ENCODE measurements around the gene BST2. TPM values are rescaled to one million over a fixed set of nuclear protein-coding genes. Genes with fewer than 3 reads are reported as not detected.

BST2 gene
- total RNA-seq, 2 experiments from 2014 or later: 16.1 to 16.8 TPM

DNA sequence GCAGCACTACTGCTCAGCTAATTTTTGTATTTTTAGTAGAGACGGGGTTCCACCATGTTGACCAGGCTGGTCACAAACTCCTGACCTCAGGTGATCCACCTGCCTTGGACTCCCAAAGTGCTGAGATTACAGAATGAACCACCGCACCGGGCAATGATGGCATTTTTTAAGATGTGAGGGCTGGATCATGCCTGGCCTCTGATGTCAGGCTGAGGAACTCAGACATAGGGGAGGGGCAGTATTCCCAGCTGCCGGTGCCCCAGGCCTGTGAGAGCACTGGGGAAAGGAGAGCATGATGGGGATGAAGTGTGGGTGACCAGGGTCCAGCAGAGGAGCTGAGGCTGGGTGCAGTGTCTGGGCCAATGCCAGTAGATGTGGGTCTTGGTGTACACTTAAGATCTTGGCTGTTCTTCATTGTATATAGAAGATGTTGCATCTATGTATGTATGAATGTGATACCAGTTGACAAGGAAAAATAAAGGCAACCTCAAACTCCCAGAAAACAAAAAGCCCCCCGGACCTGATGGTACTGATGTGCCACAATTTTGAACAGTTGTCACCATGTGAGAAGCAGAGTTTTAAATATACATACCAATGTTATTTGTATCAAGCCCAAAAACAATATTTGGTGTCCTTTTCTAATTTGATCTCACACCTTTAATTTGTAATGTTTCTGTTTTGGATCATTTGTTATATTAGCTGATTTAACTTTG is 24.8 kb downstream of the BST2 start:
- no peak for ATAC-seq (ENCODE audit: poor library complexity)
- POLR2A ChIA-PET: no interaction called here
- intact Hi-C loops (cut with DNase I, micrococcal nuclease): loop anchor here (10.0 kb wide), 2 partner anchors 116 to 316 kb away; partner anchors contain the start of genes BABAM1 (in 1 of the 2) and USHBP1 (in 1 of the 2)
- H3K27me3 Mint-ChIP-seq: peaks cover 3% of the 10 kb centered on the region
- Histone ChIP-seq H3K9me3 (ENCODE audit: control insufficient read depth in 1 of 2, insufficient read depth in 1 of 2, low read length in 2 of 2) (peaks cover 0 to 8% of the 10 kb centered on the region in 2 experiments), H3K27me3 (ENCODE audit: control insufficient read depth in 1 of 2, insufficient read depth in 2 of 2, low read length in 2 of 2) (peaks cover 2 to 3% of the 10 kb centered on the region in 2 experiments), H3K36me3 (ENCODE audit: insufficient read depth, low read length) (no peaks in the 10 kb centered on the region), H3K27ac (ENCODE audit: low read depth in 1 of 2, low read length in 2 of 2) (no peak overlapping the region), H3K4me1 (ENCODE audit: insufficient read depth, low read length) (peaks cover 5% of the 10 kb centered on the region), H3K4me3 (ENCODE audit: low read length) (no peak overlapping the region)
- H3K36me3 Mint-ChIP-seq (ENCODE audit: low read depth): no peaks in the 10 kb centered on the region
- no peak for DNase-seq
- no peak overlapping the region for H3K4me3 Mint-ChIP-seq
- TF ChIP-seq, protein P1, sequence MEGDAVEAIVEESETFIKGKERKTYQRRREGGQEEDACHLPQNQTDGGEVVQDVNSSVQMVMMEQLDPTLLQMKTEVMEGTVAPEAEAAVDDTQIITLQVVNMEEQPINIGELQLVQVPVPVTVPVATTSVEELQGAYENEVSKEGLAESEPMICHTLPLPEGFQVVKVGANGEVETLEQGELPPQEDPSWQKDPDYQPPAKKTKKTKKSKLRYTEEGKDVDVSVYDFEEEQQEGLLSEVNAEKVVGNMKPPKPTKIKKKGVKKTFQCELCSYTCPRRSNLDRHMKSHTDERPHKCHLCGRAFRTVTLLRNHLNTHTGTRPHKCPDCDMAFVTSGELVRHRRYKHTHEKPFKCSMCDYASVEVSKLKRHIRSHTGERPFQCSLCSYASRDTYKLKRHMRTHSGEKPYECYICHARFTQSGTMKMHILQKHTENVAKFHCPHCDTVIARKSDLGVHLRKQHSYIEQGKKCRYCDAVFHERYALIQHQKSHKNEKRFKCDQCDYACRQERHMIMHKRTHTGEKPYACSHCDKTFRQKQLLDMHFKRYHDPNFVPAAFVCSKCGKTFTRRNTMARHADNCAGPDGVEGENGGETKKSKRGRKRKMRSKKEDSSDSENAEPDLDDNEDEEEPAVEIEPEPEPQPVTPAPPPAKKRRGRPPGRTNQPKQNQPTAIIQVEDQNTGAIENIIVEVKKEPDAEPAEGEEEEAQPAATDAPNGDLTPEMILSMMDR (IDR thresholded peaks at IDR 0.05): no peak
- no peak overlapping the region for H3K27ac Mint-ChIP-seq
- H3K4me1 Mint-ChIP-seq (ENCODE audit: low read depth): peaks cover 6% of the 10 kb centered on the region
- CTCF ChIA-PET: interaction anchor here (0.5 kb wide), 1 partner anchor 65 kb away, joined by 3 read pairs; no protein-coding TSS in a partner anchor
- peaks cover 2% of the 10 kb centered on the region for H3K9me3 Mint-ChIP-seq

DNA sequence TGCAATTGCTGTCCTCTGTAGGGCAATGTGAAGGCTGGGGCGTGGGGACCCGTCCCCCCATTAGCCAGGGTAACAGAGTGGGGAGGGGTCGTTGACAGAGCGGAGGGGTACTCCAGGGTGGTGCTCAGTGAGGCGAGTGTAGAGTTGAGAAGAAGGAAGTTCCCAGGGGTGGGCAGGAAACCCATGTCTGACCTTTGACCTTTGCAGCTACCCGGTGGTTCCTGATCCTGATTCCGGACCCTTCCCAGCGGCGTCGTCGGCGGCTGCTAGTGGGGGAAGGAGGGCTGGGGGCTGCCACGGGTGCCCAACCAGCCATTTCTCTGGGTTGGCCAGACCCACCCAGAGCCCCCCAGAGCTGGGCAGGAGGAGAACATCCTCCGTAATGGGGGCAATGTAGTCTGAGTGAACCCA is 26.2 kb downstream of the BST2 start:
- peaks cover 3 to 4% of the 10 kb centered on the region in 2 experiments for H3K27me3 ChIP-seq (ENCODE audit: control insufficient read depth in 1 of 2, insufficient read depth in 2 of 2, low read length in 2 of 2)
- ATAC-seq (ENCODE audit: poor library complexity): no peak
- CTCF ChIA-PET: no interaction called here
- intact Hi-C loops (cut with DNase I, micrococcal nuclease): no loop called here
- no peak overlapping the region for H3K27ac ChIP-seq (ENCODE audit: low read depth in 1 of 2, low read length in 2 of 2)
- Mint-ChIP-seq H3K27me3 (peaks cover 3% of the 10 kb centered on the region), H3K9me3 (peaks cover 2% of the 10 kb centered on the region), H3K36me3 (ENCODE audit: low read depth) (no peaks in the 10 kb centered on the region), H3K4me1 (ENCODE audit: low read depth) (peaks cover 6% of the 10 kb centered on the region), H3K4me3 (no peak overlapping the region), H3K27ac (no peak overlapping the region)
- H3K4me1 ChIP-seq (ENCODE audit: insufficient read depth, low read length): peaks cover 5% of the 10 kb centered on the region
- H3K9me3 ChIP-seq (ENCODE audit: control insufficient read depth in 1 of 2, insufficient read depth in 1 of 2, low read length in 2 of 2): peaks cover 0 to 8% of the 10 kb centered on the region in 2 experiments
- DNase-seq: no peak
- POLR2A ChIA-PET: no interaction called here
- no peak overlapping the region for H3K4me3 ChIP-seq (ENCODE audit: low read length)
- no peaks in the 10 kb centered on the region for H3K36me3 ChIP-seq (ENCODE audit: insufficient read depth, low read length)
- TF ChIP-seq, protein P1 (IDR thresholded peaks at IDR 0.05): no peak

DNA sequence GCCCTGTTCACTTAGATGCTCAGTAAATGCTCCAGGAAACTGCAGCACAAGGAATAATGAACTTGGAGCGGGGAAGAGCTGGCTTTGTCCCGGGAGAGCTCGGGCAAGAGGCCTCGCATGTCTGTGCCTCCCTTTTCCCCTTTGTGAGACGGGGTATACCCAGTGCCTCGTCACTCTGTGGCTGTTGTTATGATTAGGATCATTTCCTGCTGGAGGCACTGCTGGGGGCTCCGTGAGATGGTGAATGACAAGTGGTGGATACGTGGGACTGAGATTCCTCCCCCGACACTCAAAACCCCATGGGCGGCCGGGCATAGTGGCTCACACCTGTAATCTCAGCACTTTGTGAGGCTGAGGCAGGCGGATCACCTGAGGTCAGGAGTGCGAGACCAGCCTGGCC is 27.2 kb downstream of the BST2 start:
- H3K27ac Mint-ChIP-seq: no peak overlapping the region
- Histone ChIP-seq H3K36me3 (ENCODE audit: insufficient read depth, low read length) (no peaks in the 10 kb centered on the region), H3K27ac (ENCODE audit: low read depth in 1 of 2, low read length in 2 of 2) (no peak overlapping the region), H3K4me1 (ENCODE audit: insufficient read depth, low read length) (peaks cover 5% of the 10 kb centered on the region), H3K4me3 (ENCODE audit: low read length) (no peak overlapping the region), H3K9me3 (ENCODE audit: control insufficient read depth in 1 of 2, insufficient read depth in 1 of 2, low read length in 2 of 2) (peaks cover 0 to 8% of the 10 kb centered on the region in 2 experiments), H3K27me3 (ENCODE audit: control insufficient read depth in 1 of 2, insufficient read depth in 2 of 2, low read length in 2 of 2) (peaks cover 3 to 4% of the 10 kb centered on the region in 2 experiments)
- peaks cover 3% of the 10 kb centered on the region for H3K27me3 Mint-ChIP-seq
- H3K4me3 Mint-ChIP-seq: no peak overlapping the region
- peaks cover 2% of the 10 kb centered on the region for H3K9me3 Mint-ChIP-seq
- no peak for DNase-seq
- CTCF ChIA-PET: no interaction called here
- TF ChIP-seq, protein P1 (IDR thresholded peaks at IDR 0.05): no peak
- no peaks in the 10 kb centered on the region for H3K36me3 Mint-ChIP-seq (ENCODE audit: low read depth)
- peaks cover 6% of the 10 kb centered on the region for H3K4me1 Mint-ChIP-seq (ENCODE audit: low read depth)
- ATAC-seq (ENCODE audit: poor library complexity): no peak
- POLR2A ChIA-PET: no interaction called here
- intact Hi-C loops (cut with DNase I, micrococcal nuclease): no loop called here

Measured in CD4-positive, alpha-beta T cell (primary cell).